Liver (tissue), 3 donors: ENCODE measurements around the gene SOX13.

Experiments used
- CTCF ChIP-seq: fragments of 150-350 bp; IDR thresholded peaks from 2 replicates; pipeline ENCODE4 v1.5.1; 2017; ENCODE audit warnings: improper control_type of control experiment, low read depth, low read length; ENCODE audit not compliant: missing input control
- HNF4A ChIP-seq, 2 donors: conservative IDR thresholded peaks; 2 replicates each; pipeline ENCODE4 v1.6.1; 2016; ENCODE audit warnings: antibody characterized with exemption in 2 of 2, mild to moderate bottlenecking in 2 of 2
- JUND ChIP-seq, 2 donors: IDR thresholded peaks; 2 replicates each; pipeline ENCODE4 v1.6.1; 2016; ENCODE audit warnings: antibody characterized with exemption in 2 of 2
- MAX ChIP-seq: IDR thresholded peaks from 2 replicates; pipeline ENCODE4 v1.6.1; 2016; ENCODE audit warnings: antibody characterized with exemption
- RAD21 ChIP-seq, 2 donors: IDR thresholded peaks; 2 replicates each; pipeline ENCODE4 v1.6.1; 2016; ENCODE audit warnings: antibody characterized with exemption in 2 of 2, mild to moderate bottlenecking in 2 of 2
- REST ChIP-seq: IDR thresholded peaks from 2 replicates; pipeline ENCODE4 v1.6.1; 2016; ENCODE audit warnings: antibody characterized with exemption, mild to moderate bottlenecking
- SP1 ChIP-seq: IDR thresholded peaks from 2 replicates; pipeline ENCODE4 v1.6.1; 2018; ENCODE audit warnings: antibody characterized with exemption, mild to moderate bottlenecking
- YY1 ChIP-seq: IDR thresholded peaks from 2 replicates; pipeline ENCODE4 v1.6.1; 2016; ENCODE audit warnings: antibody characterized with exemption, mild to moderate bottlenecking
- donor health status: healthy.
- donor health status: healthy.

GRCh38 chr1:204025917-204026707 is 46.8 kb upstream of the SOX13 start:
- TF ChIP-seq CTCF (no peak), MAX (no peak), RAD21 (IDR thresholded peaks at IDR 0.05) (no peak), YY1 (no peak), SP1 (no peak), REST (no peak), HNF4A (conservative IDR thresholded peaks at IDR 0.05) (no peak), JUND (IDR thresholded peaks at IDR 0.05) (no peak)
